Endothelial cell of umbilical vein (primary cell): Measurements from ENCODE around the gene DLGAP4. TPM values are rescaled to one million over a fixed set of nuclear protein-coding genes. Genes with fewer than 3 reads are reported as not detected.
"Not testable (repeated sequence)": the region's sequence is repeated elsewhere in the genome, so short reads cannot be mapped to it uniquely, and the experiment has no call there.

Source experiments
- BruUV-seq: library from RNA; stranded (reverse); fragments of 400-500 nt; replicated peaks from 2 replicates; lab custom pipeline; 2021; lab: Mats Ljungman, UMichigan
- CTCF ChIA-PET: fragments of 300-600, 350-600 bp; sonication (Branson Sonifier 250); formaldehyde crosslinking; loops from one replicate; lab custom pipeline; 2021; ENCODE audit warnings: antibody characterized with exemption, inconsistent platforms; lab: Charles Lee
- POLR2A ChIA-PET: fragments of 300-600, 350-600 bp; sonication (Branson Sonifier 250); formaldehyde crosslinking; loops from one replicate; lab custom pipeline; 2021; ENCODE audit warnings: antibody characterized with exemption, inconsistent platforms; lab: Charles Lee
- DNase-seq: peaks from one replicate; pipeline ENCODE4 v3.0.0-alpha.2; 2011; ENCODE audit warnings: low read depth, low spot score
- FAIRE-seq: peaks from 2 replicates; lab custom pipeline; 2011; peaks lifted over from hg19 to GRCh38; lab: Jason Lieb, UNC
- H2AFZ ChIP-seq: 2 replicates; pipeline ENCODE4 v1.6.0; 2012; ENCODE audit warnings: low read depth, low read length, control low read depth, inconsistent platforms
- H3K27ac ChIP-seq: 2 replicates; pipeline ENCODE4 v1.5.1; 2011; ENCODE audit warnings: low read depth, mild to moderate bottlenecking, control low read depth, low read length, moderate library complexity; ENCODE audit not compliant: insufficient read depth
- H3K27me3 ChIP-seq, 2 experiments: 2 replicates each; pipeline versions ENCODE4 v1.6.0 to v1.6.1; 2011; ENCODE audit warnings: low read length in 2 of 2, mixed read lengths in 1 of 2; ENCODE audit not compliant: control insufficient read depth in 2 of 2, insufficient read depth in 2 of 2
- H3K36me3 ChIP-seq, 2 experiments: 2 replicates in 1 of 2; 3 replicates in 1 of 2; pipeline ENCODE4 v1.5.1; 2011; ENCODE audit warnings: low read length in 2 of 2, mild to moderate bottlenecking in 1 of 2, moderate library complexity in 1 of 2; ENCODE audit not compliant: control insufficient read depth in 2 of 2, insufficient read depth in 2 of 2; ENCODE audit errors: extremely low read depth in 1 of 2
- H3K4me1 ChIP-seq: 3 replicates; pipeline ENCODE4 v1.5.1; 2011; ENCODE audit warnings: mild to moderate bottlenecking, low read length; ENCODE audit not compliant: control insufficient read depth, insufficient read depth; ENCODE audit errors: extremely low read depth
- H3K4me2 ChIP-seq: 2 replicates; pipeline ENCODE4 v1.6.1; 2011; ENCODE audit warnings: low read length, control low read depth, mixed read lengths; ENCODE audit not compliant: insufficient read depth
- H3K4me3 ChIP-seq, 3 experiments: fragments of 200-600 bp in 1 of 3; sonication (generic), shearing (Covaris generic) in 1 of 3; replicated peaks in 1 of 3; 2 replicates each; pipeline ENCODE4 v1.5.1; 2011 to 2016; ENCODE audit warnings: control low read depth in 3 of 3, low read length in 3 of 3, mild to moderate bottlenecking in 2 of 3, inconsistent platforms in 1 of 3, low read depth in 1 of 3, moderate library complexity in 1 of 3; ENCODE audit not compliant: insufficient read depth in 1 of 3
- H3K79me2 ChIP-seq: 2 replicates; pipeline ENCODE4 v1.6.0; 2012; ENCODE audit warnings: low read length, inconsistent platforms; ENCODE audit not compliant: control insufficient read depth, insufficient read depth
- H3K9ac ChIP-seq: replicated peaks from 2 replicates; pipeline ENCODE3; 2011; ENCODE audit warnings: low read length, control low read depth; ENCODE audit not compliant: insufficient read depth; ENCODE audit errors: extremely low read depth
- H3K9me1 ChIP-seq: replicated peaks from 3 replicates; pipeline ENCODE4 v1.6.0; 2011; ENCODE audit warnings: mild to moderate bottlenecking, low read length; ENCODE audit not compliant: control insufficient read depth, insufficient read depth; ENCODE audit errors: extremely low read depth
- H3K9me3 ChIP-seq: replicated peaks from 2 replicates; pipeline ENCODE4 v1.5.1; 2012; ENCODE audit warnings: low read length, inconsistent platforms; ENCODE audit not compliant: control insufficient read depth, insufficient read depth
- H4K20me1 ChIP-seq: replicated peaks from 2 replicates; pipeline ENCODE3; 2011; ENCODE audit warnings: mild to moderate bottlenecking, low read length; ENCODE audit not compliant: control insufficient read depth, insufficient read depth; ENCODE audit errors: extremely low read depth
- CTCF ChIP-seq, 2 donors: IDR thresholded peaks; 1 replicate in 1 of 2; 2 replicates in 1 of 2; pipeline ENCODE4 v1.5.1; 2011; ENCODE audit warnings: low read length in 2 of 2, mild to moderate bottlenecking in 2 of 2, moderate library complexity in 2 of 2, control low read depth in 1 of 2, inconsistent platforms in 1 of 2, low read depth in 1 of 2; ENCODE audit not compliant: insufficient read depth in 1 of 2; ENCODE audit errors: extremely low read depth in 1 of 2
- EZH2 ChIP-seq: IDR thresholded peaks from 2 replicates; pipeline ENCODE4 v1.6.1; 2012; ENCODE audit warnings: borderline replicate concordance, low read depth, mild to moderate bottlenecking, moderate library complexity, low read length, inconsistent platforms; ENCODE audit not compliant: severe bottlenecking
- FOS ChIP-seq: IDR thresholded peaks from 2 replicates; pipeline ENCODE4 v1.6.1; 2011; ENCODE audit warnings: mild to moderate bottlenecking, low read length, moderate library complexity, borderline replicate concordance; ENCODE audit not compliant: insufficient read depth
- GATA2 ChIP-seq: IDR thresholded peaks from 2 replicates; pipeline ENCODE4 v1.7.0; 2011; ENCODE audit warnings: low read depth, mild to moderate bottlenecking, moderate library complexity, mixed read lengths, low read length; ENCODE audit not compliant: insufficient read length, insufficient read depth
- JUN ChIP-seq: IDR thresholded peaks from 2 replicates; pipeline ENCODE4 v1.6.1; 2011; ENCODE audit warnings: borderline replicate concordance, low read depth; ENCODE audit not compliant: insufficient read length, insufficient read depth
- MAX ChIP-seq: IDR thresholded peaks from 2 replicates; pipeline ENCODE4 v1.6.1; 2011; ENCODE audit not compliant: insufficient read depth, insufficient read length
- MYC ChIP-seq: IDR thresholded peaks from one replicate; pipeline ENCODE4 v1.6.1; 2011; ENCODE audit warnings: mild to moderate bottlenecking, low read depth, low read length
- POLR2A ChIP-seq: IDR thresholded peaks from 2 replicates; pipeline ENCODE4 v1.6.1; 2012; ENCODE audit warnings: low read depth, mild to moderate bottlenecking, control low read depth, low read length
- POLR2AphosphoS5 ChIP-seq: IDR thresholded peaks from 2 replicates; pipeline ENCODE4 v1.6.1; 2012; ENCODE audit warnings: low read depth, mild to moderate bottlenecking, control low read depth, low read length, moderate library complexity; ENCODE audit not compliant: insufficient read depth
- dilution Hi-C: fragments of 300-500 bp; cut with MboI; formaldehyde crosslinking; loops from one replicate; pipeline ENCODE4 v1.15.0; 2019; ENCODE audit warnings: low sequenced_read_pairs; ENCODE audit not compliant: extremely low pct_ligation_motif_present
- intact Hi-C: fragments of 100-400 bp; cut with micrococcal nuclease; formaldehyde crosslinking; loops from one replicate; pipeline ENCODE4 v1.10.0; 2022
- polyA plus RNA-seq, 4 experiments: library from polyadenylated mRNA; depleted of rRNA in 3 of 4; stranded (reverse) in 3 of 4; unstranded in 1 of 4; fragments of >200 nt; gene quantifications; 2 replicates each; pipeline versions ENCODE4 v1.2.1 to v1.2.3, GENCODE V29; 2011 to 2012; ENCODE audit warnings: missing spikeins in 1 of 4
- total RNA-seq: library from RNA; stranded (reverse); gene quantifications from 2 replicates; pipeline ENCODE4 v1.2.3, GENCODE V29; 2021

DLGAP4 gene
- total and polyA plus RNA-seq, 2 donors (not counting 3 experiments of a cell fraction or from before 2014, with no cell fraction given): 57.5 to 125 TPM

GRCh38 chr20:36474563-36474962, 168.4 kb downstream of the DLGAP4 start:
- H3K79me2 ChIP-seq: peaks cover 90% of the 10 kb centered on the region
- intact Hi-C loops (no loop called here), dilution Hi-C loops (no loop called here)
- no peak overlapping the region for H3K4me2 ChIP-seq
- BruUV-seq: no TSS peak
- no peak overlapping the region for H3K27ac ChIP-seq
- peaks cover 23% of the 10 kb centered on the region for H3K4me1 ChIP-seq
- no peaks in the 10 kb centered on the region for H3K27me3 ChIP-seq
- CTCF ChIA-PET: no interaction called here
- H3K4me3 ChIP-seq: no peak overlapping the region
- DNase-seq (no peak), FAIRE-seq (no peak)
- H3K9me1 ChIP-seq: no peaks in the 10 kb centered on the region
- no peaks in the 10 kb centered on the region for H3K9me3 ChIP-seq
- peaks cover 0 to 2% of the 10 kb centered on the region in 2 experiments for H3K36me3 ChIP-seq
- no peak for TF ChIP-seq POLR2A
- no peak for TF ChIP-seq MYC
- no peak for TF ChIP-seq MAX
- TF ChIP-seq POLR2AphosphoS5: no peak
- TF ChIP-seq JUN: no peak
- no peak for TF ChIP-seq CTCF (IDR thresholded peaks at IDR 0.05; ENCODE audit: extremely low read depth in 1 of 2, insufficient read depth in 1 of 2, low read depth in 1 of 2, low read length in 2 of 2)
- no peak for TF ChIP-seq FOS
- TF ChIP-seq EZH2: no peak
- TF ChIP-seq GATA2: no peak
- POLR2A ChIA-PET: no interaction called here
- no peak overlapping the region for H2AFZ ChIP-seq
- no peak overlapping the region for H3K9ac ChIP-seq
- H4K20me1 ChIP-seq: peaks cover 8% of the 10 kb centered on the region

GRCh38 chr20:36475054-36475453, 168.9 kb downstream of the DLGAP4 start:
- FAIRE-seq, H3K9me1 ChIP-seq, H2AFZ ChIP-seq, H3K36me3 ChIP-seq, H3K4me3 ChIP-seq, CTCF ChIA-PET, BruUV-seq, dilution Hi-C loops, DNase-seq, POLR2A ChIA-PET, intact Hi-C loops, H3K4me2 ChIP-seq, H3K27ac ChIP-seq, H3K27me3 ChIP-seq, H3K9ac ChIP-seq, H4K20me1 ChIP-seq, H3K9me3 ChIP-seq: not testable (repeated sequence)
- peaks cover 90% of the 10 kb centered on the region for H3K79me2 ChIP-seq
- H3K4me1 ChIP-seq: peaks cover 18% of the 10 kb centered on the region
